Epithelial cell of prostate (primary cell): ENCODE data around the gene FKBP5.
"Not testable (repeated sequence)": the region's sequence is repeated elsewhere in the genome, so short reads cannot be mapped to it uniquely, and the experiment has no call there.

Source experiments
- DNase-seq: peaks from one replicate; pipeline ENCODE4 v3.0.0-alpha.2; 2011; ENCODE audit warnings: low read depth, low spot score
- H3K27ac ChIP-seq: fragments of 450-650 bp; 2 replicates; pipeline ENCODE4 v1.5.1; 2017; ENCODE audit warnings: mild to moderate bottlenecking

The FKBP5 gene

GRCh38 chr6:35561113-35561512 is 127.6 kb downstream of the FKBP5 start:
- no peak for DNase-seq

GRCh38 chr6:35558571-35558970 is 130.1 kb downstream of the FKBP5 start:
- H3K27ac ChIP-seq = no peak overlapping the region
- no peak for DNase-seq

More at GRCh38 chr6:35561113-35561512, 127.6 kb downstream of the FKBP5 start:
- no peak overlapping the region for H3K27ac ChIP-seq

- H3K27ac ChIP-seq = no peak overlapping the region
- DNase-seq = no peak
Measured at GRCh38 chr6:35557239-35557638, 131.5 kb downstream of the FKBP5 start.

- DNase-seq = no peak
- no peak overlapping the region for H3K27ac ChIP-seq
Measured at GRCh38 chr6:35554811-35555210, 133.9 kb downstream of the FKBP5 start.

- H3K27ac ChIP-seq = no peak overlapping the region
- DNase-seq = no peak
Measured at GRCh38 chr6:35553315-35553714, 135.4 kb downstream of the FKBP5 start.

GRCh38 chr6:35552285-35552917 is 136.3 kb downstream of the FKBP5 start:
- no peak for DNase-seq
- no peak overlapping the region for H3K27ac ChIP-seq

- DNase-seq = no peak
- no peak overlapping the region for H3K27ac ChIP-seq
Measured at GRCh38 chr6:35550437-35550836, 138.3 kb downstream of the FKBP5 start.

- DNase-seq = no peak
Measured at GRCh38 chr6:35547676-35548075, 141.0 kb downstream of the FKBP5 start.

GRCh38 chr6:35544769-35545361 is 143.8 kb downstream of the FKBP5 start:
- H3K27ac ChIP-seq = no peak overlapping the region
- no peak for DNase-seq

More at GRCh38 chr6:35547676-35548075, 141.0 kb downstream of the FKBP5 start:
- H3K27ac ChIP-seq = no peak overlapping the region

GRCh38 chr6:35543459-35544193 is 145.1 kb downstream of the FKBP5 start:
- DNase-seq = no peak
- no peak overlapping the region for H3K27ac ChIP-seq

- no peak for DNase-seq
- no peak overlapping the region for H3K27ac ChIP-seq
Measured at GRCh38 chr6:35541836-35542235, 146.9 kb downstream of the FKBP5 start.

- DNase-seq = no peak
- no peak overlapping the region for H3K27ac ChIP-seq
Measured at GRCh38 chr6:35539223-35539622, 149.5 kb downstream of the FKBP5 start.

- DNase-seq, H3K27ac ChIP-seq: not testable (repeated sequence)
Measured at GRCh38 chr6:35535847-35536246, 152.9 kb downstream of the FKBP5 start.

- no peak overlapping the region for H3K27ac ChIP-seq
- no peak for DNase-seq
Measured at GRCh38 chr6:35534407-35535170, 154.1 kb downstream of the FKBP5 start.

GRCh38 chr6:35533981-35534380 is 154.7 kb downstream of the FKBP5 start:
- no peak overlapping the region for H3K27ac ChIP-seq
- DNase-seq = no peak

- DNase-seq = no peak
- no peak overlapping the region for H3K27ac ChIP-seq
Measured at GRCh38 chr6:35532126-35532525, 156.6 kb downstream of the FKBP5 start.

- no peak overlapping the region for H3K27ac ChIP-seq
- no peak for DNase-seq
Measured at GRCh38 chr6:35524380-35525020, 164.2 kb downstream of the FKBP5 start.
